Spleen (tissue), 11 donors: ENCODE measurements around the gene MRM1. TPM values are rescaled to one million over a fixed set of nuclear protein-coding genes. Genes with fewer than 3 reads are reported as not detected.

ENCODE experiments used
- DNase-seq: peaks from one replicate; pipeline ENCODE4 v3.0.0-alpha.2; 2020
- H3K27ac ChIP-seq, 8 donors: fragments of 200-600 bp; sonication (generic) in 7 of 8; 1 replicate in 4 of 8; 2 replicates in 4 of 8; pipeline versions ENCODE4 v1.5.0 to v1.8.0; 2016 to 2021; ENCODE audit warnings: inconsistent platforms in 4 of 8, mild to moderate bottlenecking in 4 of 8, moderate library complexity in 1 of 8
- H3K27me3 ChIP-seq, 7 donors: fragments of 200-600 bp; sonication (generic) in 6 of 7; replicated peaks in 1 of 7; 1 replicate in 4 of 7; 2 replicates in 3 of 7; pipeline versions ENCODE4 v1.5.0 to v1.8.0; 2016 to 2021; ENCODE audit warnings: inconsistent platforms in 3 of 7, mild to moderate bottlenecking in 1 of 7
- H3K36me3 ChIP-seq, 6 donors: fragments of 200-600 bp; sonication (generic) in 5 of 6; 1 replicate in 4 of 6; 2 replicates in 2 of 6; pipeline versions ENCODE4 v1.5.0 to v1.8.0; 2016 to 2021; ENCODE audit warnings: inconsistent platforms in 2 of 6
- H3K4me1 ChIP-seq, 6 donors: fragments of 200-600 bp; sonication (generic) in 5 of 6; 1 replicate in 3 of 6; 2 replicates in 3 of 6; pipeline versions ENCODE4 v1.5.0 to v1.8.0; 2016 to 2021; ENCODE audit warnings: inconsistent platforms in 3 of 6
- H3K4me3 ChIP-seq, 8 donors: fragments of 200-600 bp; sonication (generic) in 7 of 8; 1 replicate in 4 of 8; 2 replicates in 4 of 8; pipeline versions ENCODE4 v1.5.0 to v1.8.0; 2016 to 2021; ENCODE audit warnings: inconsistent platforms in 4 of 8, mild to moderate bottlenecking in 4 of 8, moderate library complexity in 2 of 8
- H3K9me3 ChIP-seq, 8 donors: fragments of 200-600 bp; sonication (generic) in 7 of 8; 1 replicate in 4 of 8; 2 replicates in 4 of 8; pipeline versions ENCODE4 v1.5.0 to v1.8.0; 2016 to 2021; ENCODE audit warnings: inconsistent platforms in 4 of 8
- CTCF ChIP-seq, 11 experiments: fragments of 200-600 bp in 7 of 11; fragments of 450-650 bp in 4 of 11; sonication (generic) in 4 of 11; IDR thresholded peaks in 8 of 11; conservative IDR thresholded peaks in 3 of 11; 1 replicate in 7 of 11; 2 replicates in 4 of 11; pipeline versions ENCODE4 v1.4.0 to v1.8.0; 2016 to 2021; ENCODE audit warnings: antibody characterized with exemption in 11 of 11, inconsistent platforms in 4 of 11, mild to moderate bottlenecking in 1 of 11
- POLR2A ChIP-seq, 3 donors: fragments of 450-650 bp; IDR thresholded peaks; one replicate each; pipeline ENCODE4 v1.5.1; 2017; ENCODE audit warnings: antibody characterized with exemption in 3 of 3, mild to moderate bottlenecking in 1 of 3
- POLR2AphosphoS5 ChIP-seq, 3 donors: sonication (generic); formaldehyde crosslinking; IDR thresholded peaks; one replicate each; pipeline ENCODE4 v1.5.1; 2017; ENCODE audit warnings: antibody characterized with exemption in 3 of 3
- WGBS, 5 donors: extraction: QIAGEN DNeasy Blood & Tissue Kit in 3 of 5; methylation state at CpG; one replicate each; pipeline versions ENCODE4 v1.1.5 to v1.1.7; 2013 to 2018; 5-methylcytosine and 5-hydroxymethylcytosine counted together
- intact Hi-C: fragments of 100-400 bp; cut with DNase I; formaldehyde crosslinking; loops from one replicate; pipeline ENCODE4 v1.15.0; 2023; ENCODE audit warnings: low total_unique reads
- polyA plus RNA-seq, 3 donors: library from polyadenylated mRNA; stranded (reverse); fragments of 200-250 nt; gene quantifications; one replicate each; pipeline ENCODE4 v1.2.1, GENCODE V29; 2013
- total RNA-seq, 7 donors: library from RNA; depleted of rRNA in 3 of 7; stranded (reverse); fragments of >200 nt in 3 of 7; fragmentation: NEBNext Ultra II Directional in 4 of 7; extraction: Animal tissue kit (Norgen Biotek cat#: 25700) in 4 of 7; gene quantifications; one replicate each; pipeline versions ENCODE4 v1.1.0 to v1.2.1, GENCODE V29; 2016 to 2021
- donor health status: healthy with polysubstance abuse.
- donor health status: DM: no; HTN: no; CAD: no; lungs with moderate emphysema.
- donor health status: DM: no; HTN: no; CAD: no.
- donor health status: Bipolar disorder and iron deficiency.
- donor health status: healthy.
- donor health status: DM: no; HTN: no; CAD: no.
- donor health status: DM: yes; HTN: yes; CAD: no.

Gene MRM1
- total and polyA plus RNA-seq, 10 donors = 5.4 to 13.8 (median 8.5) TPM

GRCh38 chr17:36632916-36633771 lies 31.8 kb downstream of the MRM1 start:
- no peak overlapping the region for H3K4me3 ChIP-seq
- DNase-seq = no peak
- H3K9me3 ChIP-seq = no peaks in the 10 kb centered on the region
- TF ChIP-seq CTCF (IDR thresholded peaks at IDR 0.05 in 8 of 11, conservative IDR thresholded peaks at IDR 0.05 in 3 of 11) (no peak), POLR2AphosphoS5 (IDR thresholded peaks at IDR 0.05) (no peak), POLR2A (IDR thresholded peaks at IDR 0.05) (no peak)
- WGBS, 5 donors = 37 to 52% (median 47%) methylated on average over 18 of the region's 18 CpGs
- H3K4me1 ChIP-seq = peaks cover 0 to 13% (median 5%) of the 10 kb centered on the region in 6 donors
- H3K27me3 ChIP-seq = peaks cover 0 to 19% (median 0%) of the 10 kb centered on the region in 7 donors
- H3K27ac ChIP-seq = no peak overlapping the region
- intact Hi-C loops = no loop called here
- H3K36me3 ChIP-seq = no peaks in the 10 kb centered on the region

- H3K27me3 ChIP-seq = peaks cover 9 to 81% (median 49%) of the 10 kb centered on the region in 7 donors
- WGBS, 5 donors = 82 to 93% (median 91%) methylated on average over 2 of the region's 2 CpGs
- H3K36me3 ChIP-seq = no peaks in the 10 kb centered on the region
Measured at GRCh38 chr17:36640346-36640745, 39.0 kb downstream of the MRM1 start.

GRCh38 chr17:36640836-36641235 lies 39.5 kb downstream of the MRM1 start:
- Histone ChIP-seq H3K4me3 (no peak overlapping the region), H3K27ac (no peak overlapping the region), H3K36me3 (no peaks in the 10 kb centered on the region), H3K27me3 (peaks cover 9 to 81% (median 53%) of the 10 kb centered on the region in 7 donors), H3K9me3 (no peaks in the 10 kb centered on the region), H3K4me1 (peaks cover 0 to 20% (median 13%) of the 10 kb centered on the region in 6 donors)
- WGBS, 5 donors = 61 to 68% (median 64%) methylated on average over 10 of the region's 10 CpGs
- no peak for DNase-seq
- TF ChIP-seq POLR2AphosphoS5 (IDR thresholded peaks at IDR 0.05) = no peak
- no peak for TF ChIP-seq CTCF (IDR thresholded peaks at IDR 0.05 in 8 of 11, conservative IDR thresholded peaks at IDR 0.05 in 3 of 11)
- TF ChIP-seq POLR2A (IDR thresholded peaks at IDR 0.05) = no peak
- intact Hi-C loops = no loop called here

More at GRCh38 chr17:36640346-36640745, 39.0 kb downstream of the MRM1 start:
- Histone ChIP-seq H3K4me1 (peaks cover 0 to 20% (median 13%) of the 10 kb centered on the region in 6 donors), H3K9me3 (no peaks in the 10 kb centered on the region), H3K4me3 (no peak overlapping the region), H3K27ac (no peak overlapping the region)
- DNase-seq = no peak
- TF ChIP-seq POLR2AphosphoS5 (IDR thresholded peaks at IDR 0.05) (no peak), POLR2A (IDR thresholded peaks at IDR 0.05) (no peak), CTCF (IDR thresholded peaks at IDR 0.05 in 8 of 11, conservative IDR thresholded peaks at IDR 0.05 in 3 of 11) (no peak)
- intact Hi-C loops = no loop called here

- peak overlapping the region in 6 of 8 donors; percentile 33 to 65 (median 34) for H3K4me3 ChIP-seq
- H3K27ac ChIP-seq = no peak overlapping the region
- intact Hi-C loops = no loop called here
- H3K36me3 ChIP-seq = no peaks in the 10 kb centered on the region
- no peaks in the 10 kb centered on the region for H3K9me3 ChIP-seq
- H3K4me1 ChIP-seq = peaks cover 0 to 20% (median 13%) of the 10 kb centered on the region in 6 donors
- no peak for TF ChIP-seq POLR2AphosphoS5 (IDR thresholded peaks at IDR 0.05)
- TF ChIP-seq CTCF (IDR thresholded peaks at IDR 0.05 in 8 of 11, conservative IDR thresholded peaks at IDR 0.05 in 3 of 11) = no peak
- no peak for TF ChIP-seq POLR2A (IDR thresholded peaks at IDR 0.05)
- DNase-seq = peak; percentile 50
- H3K27me3 ChIP-seq = peaks cover 9 to 85% (median 53%) of the 10 kb centered on the region in 7 donors
- 8 to 15% (median 11%) methylated on average over 18 to 43 of the region's 43 CpGs for WGBS, 5 donors
Measured at GRCh38 chr17:36641331-36641876, 40.0 kb downstream of the MRM1 start.
